Sigmoid colon (tissue), 7 donors: ENCODE measurements around the gene RPS6KA2. TPM values are rescaled to one million over a fixed set of nuclear protein-coding genes. Genes with fewer than 3 reads are reported as not detected.

Experiments used
- DNase-seq: peaks from one replicate; pipeline ENCODE4 v3.0.0-alpha.2; 2019
- H3K27ac ChIP-seq, 4 donors: fragments of 200-600 bp; sonication (generic); one replicate each; pipeline ENCODE4 v1.5.1; 2016 to 2019; ENCODE audit warnings: mild to moderate bottlenecking in 1 of 4
- H3K27me3 ChIP-seq, 3 donors: fragments of 200-600 bp; sonication (generic); one replicate each; pipeline ENCODE4 v1.5.1; 2019; ENCODE audit warnings: mild to moderate bottlenecking in 1 of 3
- H3K36me3 ChIP-seq, 4 donors: fragments of 200-600 bp; sonication (generic); one replicate each; pipeline ENCODE4 v1.5.1; 2016 to 2019
- H3K4me1 ChIP-seq, 4 donors: fragments of 200-600 bp; sonication (generic); one replicate each; pipeline ENCODE4 v1.5.1; 2017 to 2019
- H3K4me3 ChIP-seq, 4 donors: fragments of 200-600 bp; sonication (generic); one replicate each; pipeline ENCODE4 v1.5.1; 2017 to 2019; ENCODE audit warnings: mild to moderate bottlenecking in 2 of 4, moderate library complexity in 1 of 4
- H3K9me3 ChIP-seq, 4 donors: fragments of 200-600 bp in 3 of 4; sonication (generic) in 3 of 4; one replicate each; pipeline versions ENCODE4 v1.5.1 to v1.6.1; 2013 to 2019
- EP300 ChIP-seq, 4 donors: sonication (generic); formaldehyde crosslinking; IDR thresholded peaks; one replicate each; pipeline ENCODE4 v1.6.1; 2017; ENCODE audit warnings: antibody characterized with exemption in 4 of 4
- POLR2A ChIP-seq, 2 donors: fragments of 450-650 bp; IDR thresholded peaks; one replicate each; pipeline ENCODE4 v1.6.1; 2016; ENCODE audit warnings: antibody characterized with exemption in 2 of 2, mild to moderate bottlenecking in 2 of 2, moderate library complexity in 2 of 2
- POLR2AphosphoS5 ChIP-seq, 4 donors: sonication (generic); formaldehyde crosslinking; IDR thresholded peaks; one replicate each; pipeline ENCODE4 v1.6.1; 2017; ENCODE audit warnings: antibody characterized with exemption in 4 of 4
- WGBS, 2 donors: extraction: QIAGEN DNeasy Blood & Tissue Kit; methylation state at CpG; one replicate each; pipeline ENCODE4 v1.1.7; 2013; 5-methylcytosine and 5-hydroxymethylcytosine counted together
- intact Hi-C: fragments of 100-400 bp; cut with DNase I; formaldehyde crosslinking; loops from one replicate; pipeline ENCODE4 v1.15.1; 2023
- polyA plus RNA-seq, 3 donors: library from polyadenylated mRNA; stranded (reverse); fragments of 200-250 nt; gene quantifications; one replicate each; pipeline ENCODE4 v1.2.3, GENCODE V29; 2013
- total RNA-seq, 4 donors: library from RNA; depleted of rRNA; stranded (reverse); fragments of >200 nt; gene quantifications; one replicate each; pipeline ENCODE4 v1.1.0, GENCODE V29; 2016
- TF ChIP-seq, protein P1 (sequence below), 4 experiments: fragments of 450-650 bp in 3 of 4; fragments of 200-600 bp in 1 of 4; IDR thresholded peaks; one replicate each; pipeline ENCODE4 v1.5.1; 2016 to 2019; ENCODE audit warnings: antibody characterized with exemption in 4 of 4, mild to moderate bottlenecking in 3 of 4, moderate library complexity in 2 of 4
- donor health status: healthy with polysubstance abuse.
- donor health status: Bipolar disorder and iron deficiency.
- donor health status: healthy.

The RPS6KA2 gene
- total and polyA plus RNA-seq, 7 donors: 6.5 to 44.7 (median 27.8) TPM

DNA sequence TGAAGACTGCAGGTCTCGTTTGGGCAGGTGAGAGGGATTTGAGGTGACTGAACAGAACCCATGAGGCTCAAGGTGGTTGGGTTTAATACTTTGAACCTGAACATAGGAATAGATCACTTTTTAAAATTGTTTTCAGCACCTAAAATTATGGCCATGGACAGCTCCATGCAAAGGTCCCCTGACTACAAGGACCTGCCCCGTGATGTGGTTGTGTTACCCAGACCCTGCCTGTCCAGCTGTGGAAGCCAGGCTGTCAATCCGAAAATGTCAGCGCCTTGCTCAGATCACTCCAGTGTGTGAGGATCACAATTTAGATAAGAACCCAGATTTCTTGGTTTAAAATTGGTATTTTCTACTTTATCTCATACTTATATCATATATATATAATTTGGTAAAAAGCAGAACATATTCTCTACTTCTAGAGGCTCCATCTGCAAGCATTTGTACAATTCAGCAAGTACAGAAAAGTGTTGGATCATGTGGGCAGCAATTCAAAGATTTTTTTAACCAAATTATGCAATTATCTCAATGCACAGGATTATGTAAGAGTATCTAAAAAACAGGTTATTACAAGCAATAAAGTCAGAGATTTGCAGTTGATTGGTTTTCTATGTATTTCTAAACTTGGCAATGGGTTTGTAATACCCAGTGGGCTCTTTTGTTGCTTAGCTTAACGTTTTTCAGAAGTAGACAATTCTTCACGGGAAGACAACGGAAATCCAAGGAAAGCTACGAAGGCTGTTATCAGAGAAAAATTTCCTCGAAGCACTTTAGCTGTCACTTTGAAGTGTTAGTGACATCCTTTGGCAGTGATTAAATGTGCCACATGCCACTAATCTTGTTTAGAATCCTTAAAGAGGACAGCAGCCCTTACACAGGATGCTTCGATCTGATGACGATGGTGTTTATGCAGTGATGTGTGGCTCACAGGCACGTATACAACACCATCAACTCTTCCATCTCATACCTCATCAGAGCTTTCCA, 24.1 kb upstream of the RPS6KA2 start:
- DNase-seq: no peak
- intact Hi-C loops: no loop called here
- Histone ChIP-seq H3K9me3 (no peaks in the 10 kb centered on the region), H3K27ac (no peak overlapping the region), H3K36me3 (no peaks in the 10 kb centered on the region), H3K4me1 (no peaks in the 10 kb centered on the region), H3K4me3 (no peak overlapping the region), H3K27me3 (no peaks in the 10 kb centered on the region)
- TF ChIP-seq, protein P1, sequence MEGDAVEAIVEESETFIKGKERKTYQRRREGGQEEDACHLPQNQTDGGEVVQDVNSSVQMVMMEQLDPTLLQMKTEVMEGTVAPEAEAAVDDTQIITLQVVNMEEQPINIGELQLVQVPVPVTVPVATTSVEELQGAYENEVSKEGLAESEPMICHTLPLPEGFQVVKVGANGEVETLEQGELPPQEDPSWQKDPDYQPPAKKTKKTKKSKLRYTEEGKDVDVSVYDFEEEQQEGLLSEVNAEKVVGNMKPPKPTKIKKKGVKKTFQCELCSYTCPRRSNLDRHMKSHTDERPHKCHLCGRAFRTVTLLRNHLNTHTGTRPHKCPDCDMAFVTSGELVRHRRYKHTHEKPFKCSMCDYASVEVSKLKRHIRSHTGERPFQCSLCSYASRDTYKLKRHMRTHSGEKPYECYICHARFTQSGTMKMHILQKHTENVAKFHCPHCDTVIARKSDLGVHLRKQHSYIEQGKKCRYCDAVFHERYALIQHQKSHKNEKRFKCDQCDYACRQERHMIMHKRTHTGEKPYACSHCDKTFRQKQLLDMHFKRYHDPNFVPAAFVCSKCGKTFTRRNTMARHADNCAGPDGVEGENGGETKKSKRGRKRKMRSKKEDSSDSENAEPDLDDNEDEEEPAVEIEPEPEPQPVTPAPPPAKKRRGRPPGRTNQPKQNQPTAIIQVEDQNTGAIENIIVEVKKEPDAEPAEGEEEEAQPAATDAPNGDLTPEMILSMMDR (IDR thresholded peaks at IDR 0.05): no peak
- TF ChIP-seq POLR2AphosphoS5 (IDR thresholded peaks at IDR 0.05): no peak
- TF ChIP-seq EP300 (IDR thresholded peaks at IDR 0.05): no peak
- TF ChIP-seq POLR2A (IDR thresholded peaks at IDR 0.05): no peak
- 87 to 89% methylated on average over 12 of the region's 12 CpGs for WGBS, 2 donors

DNA sequence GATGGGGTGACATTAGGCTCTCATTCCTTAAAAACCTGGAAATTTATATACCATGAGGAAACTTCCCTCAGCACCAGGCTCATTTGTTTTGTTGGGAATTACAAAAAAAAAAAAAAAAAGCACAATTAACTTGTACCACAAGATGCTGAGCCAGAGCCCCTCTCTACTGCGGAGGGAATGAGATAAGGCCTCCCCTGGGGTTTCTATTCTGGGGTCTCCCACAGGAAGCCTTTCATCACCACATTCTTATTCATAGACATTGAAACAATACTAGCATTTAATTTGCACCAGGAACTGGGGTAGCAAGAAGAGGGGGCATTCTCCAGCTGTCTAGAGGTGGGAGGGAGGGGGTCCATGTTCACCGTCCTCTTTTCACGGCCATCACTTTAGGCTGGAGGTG, 23.0 kb upstream of the RPS6KA2 start:
- DNase-seq: no peak
- Histone ChIP-seq H3K4me3 (no peak overlapping the region), H3K9me3 (no peaks in the 10 kb centered on the region), H3K4me1 (no peaks in the 10 kb centered on the region), H3K27me3 (no peaks in the 10 kb centered on the region), H3K36me3 (no peaks in the 10 kb centered on the region), H3K27ac (no peak overlapping the region)
- TF ChIP-seq EP300 (IDR thresholded peaks at IDR 0.05) (no peak), POLR2A (IDR thresholded peaks at IDR 0.05) (no peak), POLR2AphosphoS5 (IDR thresholded peaks at IDR 0.05) (no peak)
- TF ChIP-seq, protein P1 (IDR thresholded peaks at IDR 0.05): no peak
- intact Hi-C loops: no loop called here
- WGBS, 2 donors: 68 to 87% methylated on average over 3 of the region's 3 CpGs

GRCh38 chr6:166648846-166649245, 21.8 kb upstream of the RPS6KA2 start:
- Histone ChIP-seq H3K9me3 (no peaks in the 10 kb centered on the region), H3K27me3 (no peaks in the 10 kb centered on the region), H3K27ac (no peak overlapping the region), H3K4me3 (no peak overlapping the region), H3K4me1 (no peaks in the 10 kb centered on the region), H3K36me3 (no peaks in the 10 kb centered on the region)
- intact Hi-C loops: no loop called here
- DNase-seq: no peak
- TF ChIP-seq, protein P1 (IDR thresholded peaks at IDR 0.05): no peak
- TF ChIP-seq EP300 (IDR thresholded peaks at IDR 0.05) (no peak), POLR2AphosphoS5 (IDR thresholded peaks at IDR 0.05) (no peak), POLR2A (IDR thresholded peaks at IDR 0.05) (no peak)
- 83 to 90% methylated on average over 9 of the region's 9 CpGs for WGBS, 2 donors

DNA sequence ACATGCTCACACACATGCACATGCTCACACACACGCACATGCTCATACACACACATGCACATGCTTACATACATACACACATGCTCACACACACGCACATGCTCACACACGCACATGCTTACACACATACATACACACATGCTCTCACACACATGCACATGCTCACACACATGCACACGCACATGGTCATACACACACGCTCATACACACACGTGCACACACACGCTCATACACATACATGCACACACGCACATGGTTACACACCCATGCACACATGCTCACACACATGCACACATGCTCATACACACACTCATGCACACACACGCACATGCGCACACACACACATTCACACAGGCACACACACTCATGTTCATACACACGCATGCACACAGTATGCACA, 20.8 kb upstream of the RPS6KA2 start:
- DNase-seq: no peak
- H3K9me3 ChIP-seq: peaks cover 0 to 4% (median 0%) of the 10 kb centered on the region in 4 donors
- no peak overlapping the region for H3K4me3 ChIP-seq
- intact Hi-C loops: no loop called here
- H3K4me1 ChIP-seq: no peaks in the 10 kb centered on the region
- no peaks in the 10 kb centered on the region for H3K36me3 ChIP-seq
- H3K27me3 ChIP-seq: no peaks in the 10 kb centered on the region
- no peak for TF ChIP-seq POLR2A (IDR thresholded peaks at IDR 0.05)
- TF ChIP-seq, protein P1 (IDR thresholded peaks at IDR 0.05): no peak
- TF ChIP-seq POLR2AphosphoS5 (IDR thresholded peaks at IDR 0.05): no peak
- no peak for TF ChIP-seq EP300 (IDR thresholded peaks at IDR 0.05)
- 97 to 98% methylated on average over 11 of the region's 11 CpGs for WGBS, 2 donors
- H3K27ac ChIP-seq: no peak overlapping the region
